ENCODE data around the gene TMUB2. TPM values are rescaled to one million over a fixed set of nuclear protein-coding genes. Genes with fewer than 3 reads are reported as not detected.

Gene TMUB2
- total and polyA plus RNA-seq, 10 donors: 26.8 to 59.0 (median 43.6) TPM

- intact Hi-C loops (cut with DNase I; ENCODE audit: low total_unique reads): no loop called here
- no peak overlapping the region for H3K4me3 ChIP-seq
- H3K27me3 ChIP-seq (replicated peaks in 1 of 7): no peaks in the 10 kb centered on the region
- WGBS, 5 donors: 82 to 92% (median 90%) methylated on average over 6 of the region's 6 CpGs
- no peak for DNase-seq
- TF ChIP-seq POLR2A (IDR thresholded peaks at IDR 0.05): no peak
- TF ChIP-seq POLR2AphosphoS5 (IDR thresholded peaks at IDR 0.05): peak in 1 of 3 donors; percentile 19
- H3K4me1 ChIP-seq: peaks cover 32 to 85% (median 63%) of the 10 kb centered on the region in 6 donors
- H3K9me3 ChIP-seq: no peaks in the 10 kb centered on the region
- H3K27ac ChIP-seq: peak overlapping the region in 7 of 8 donors; percentile 32 to 100 (median 98)
- peaks cover 0 to 76% (median 61%) of the 10 kb centered on the region in 6 donors for H3K36me3 ChIP-seq
These were observed 28.1 kb downstream of the TMUB2 start for GRCh38 chr17:44214896-44215295.

GRCh38 chr17:44216173-44216572 lies 29.4 kb downstream of the TMUB2 start:
- DNase-seq: peak; percentile 87
- no peaks in the 10 kb centered on the region for H3K27me3 ChIP-seq (replicated peaks in 1 of 7)
- peak overlapping the region; percentile 55 to 100 (median 98) for H3K27ac ChIP-seq
- WGBS, 5 donors: 30 to 50% (median 42%) methylated on average over 5 of the region's 5 CpGs
- intact Hi-C loops (cut with DNase I; ENCODE audit: low total_unique reads): no loop called here
- H3K4me3 ChIP-seq: peak overlapping the region in 6 of 8 donors; percentile 2 to 96 (median 54)
- peak in 2 of 3 donors; percentile 57 to 79 for TF ChIP-seq POLR2AphosphoS5 (IDR thresholded peaks at IDR 0.05)
- no peak for TF ChIP-seq POLR2A (IDR thresholded peaks at IDR 0.05)
- H3K36me3 ChIP-seq: peaks cover 0 to 66% (median 53%) of the 10 kb centered on the region in 6 donors
- peaks cover 21 to 75% (median 51%) of the 10 kb centered on the region in 6 donors for H3K4me1 ChIP-seq
- no peaks in the 10 kb centered on the region for H3K9me3 ChIP-seq

- TF ChIP-seq POLR2AphosphoS5 (IDR thresholded peaks at IDR 0.05) (no peak), CTCF (IDR thresholded peaks at IDR 0.05 in 8 of 11, conservative IDR thresholded peaks at IDR 0.05 in 3 of 11) (no peak), POLR2A (IDR thresholded peaks at IDR 0.05) (no peak)
These were observed 29.9 kb downstream of the TMUB2 start for GRCh38 chr17:44216694-44217093.

GRCh38 chr17:44217738-44218343 lies 31.1 kb downstream of the TMUB2 start:
- H3K27me3 ChIP-seq (replicated peaks in 1 of 7): no peaks in the 10 kb centered on the region
- H3K9me3 ChIP-seq: no peaks in the 10 kb centered on the region
- peaks cover 0 to 49% (median 37%) of the 10 kb centered on the region in 6 donors for H3K36me3 ChIP-seq
- intact Hi-C loops (cut with DNase I; ENCODE audit: low total_unique reads): loop anchor here (2.0 kb wide), 1 partner anchor 107 kb away; the partner anchor contains the start of gene SLC25A39
- peak; percentile 89 for DNase-seq
- H3K27ac ChIP-seq: peak overlapping the region; percentile 97 to 100 (median 99)
- H3K4me3 ChIP-seq: peak overlapping the region; percentile 43 to 96 (median 86)
- TF ChIP-seq CTCF (IDR thresholded peaks at IDR 0.05 in 8 of 11, conservative IDR thresholded peaks at IDR 0.05 in 3 of 11): no peak
- no peak for TF ChIP-seq POLR2AphosphoS5 (IDR thresholded peaks at IDR 0.05)
- no peak for TF ChIP-seq POLR2A (IDR thresholded peaks at IDR 0.05)
- H3K4me1 ChIP-seq: peaks cover 29 to 74% (median 61%) of the 10 kb centered on the region in 6 donors
- WGBS, 5 donors: 1 to 6% (median 3%) methylated on average over 10 of the region's 10 CpGs

More at GRCh38 chr17:44216694-44217093, 29.9 kb downstream of the TMUB2 start:
- H3K4me1 ChIP-seq: peaks cover 21 to 74% (median 51%) of the 10 kb centered on the region in 6 donors
- peak overlapping the region in 6 of 8 donors; percentile 2 to 96 (median 88) for H3K4me3 ChIP-seq
- peak overlapping the region; percentile 77 to 100 (median 98) for H3K27ac ChIP-seq
- H3K27me3 ChIP-seq (replicated peaks in 1 of 7): no peaks in the 10 kb centered on the region
- peaks cover 0 to 61% (median 48%) of the 10 kb centered on the region in 6 donors for H3K36me3 ChIP-seq
- DNase-seq: no peak
- WGBS, 5 donors: 42 to 50% (median 47%) methylated on average over 5 of the region's 5 CpGs
- intact Hi-C loops (cut with DNase I; ENCODE audit: low total_unique reads): no loop called here
- H3K9me3 ChIP-seq: no peaks in the 10 kb centered on the region

All from spleen (tissue), 11 donors.